ENCODE results near the gene WWOX. TPM values are rescaled to one million over a fixed set of nuclear protein-coding genes. Genes with fewer than 3 reads are reported as not detected.

Gene WWOX
- total and polyA plus RNA-seq, 2 of the 13 experiments (the other 11 are each of a cell fraction or from before 2014, with no cell fraction given) = 9.1 to 37.4 TPM

DNA sequence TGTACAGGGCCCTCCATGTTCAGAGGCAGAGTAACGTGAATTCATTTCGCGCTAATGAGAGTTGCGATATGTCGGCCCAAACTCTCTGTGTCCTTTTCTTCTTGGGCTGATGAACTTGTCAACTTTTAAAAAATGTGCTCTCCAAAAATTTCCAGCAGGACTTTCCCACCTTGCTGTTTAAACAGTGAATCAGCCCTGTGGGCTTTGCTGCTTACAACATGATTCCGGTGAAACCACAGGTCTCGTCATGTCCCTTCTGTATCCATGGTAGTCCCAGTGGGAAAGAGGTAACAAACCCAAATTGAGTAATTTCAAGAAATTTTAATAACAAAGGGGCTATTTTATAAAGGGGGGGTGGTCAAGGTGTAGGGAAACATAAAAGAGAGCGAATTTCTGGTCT is 888.2 kb downstream of the WWOX start (continued):
- TF ChIP-seq, protein P1, sequence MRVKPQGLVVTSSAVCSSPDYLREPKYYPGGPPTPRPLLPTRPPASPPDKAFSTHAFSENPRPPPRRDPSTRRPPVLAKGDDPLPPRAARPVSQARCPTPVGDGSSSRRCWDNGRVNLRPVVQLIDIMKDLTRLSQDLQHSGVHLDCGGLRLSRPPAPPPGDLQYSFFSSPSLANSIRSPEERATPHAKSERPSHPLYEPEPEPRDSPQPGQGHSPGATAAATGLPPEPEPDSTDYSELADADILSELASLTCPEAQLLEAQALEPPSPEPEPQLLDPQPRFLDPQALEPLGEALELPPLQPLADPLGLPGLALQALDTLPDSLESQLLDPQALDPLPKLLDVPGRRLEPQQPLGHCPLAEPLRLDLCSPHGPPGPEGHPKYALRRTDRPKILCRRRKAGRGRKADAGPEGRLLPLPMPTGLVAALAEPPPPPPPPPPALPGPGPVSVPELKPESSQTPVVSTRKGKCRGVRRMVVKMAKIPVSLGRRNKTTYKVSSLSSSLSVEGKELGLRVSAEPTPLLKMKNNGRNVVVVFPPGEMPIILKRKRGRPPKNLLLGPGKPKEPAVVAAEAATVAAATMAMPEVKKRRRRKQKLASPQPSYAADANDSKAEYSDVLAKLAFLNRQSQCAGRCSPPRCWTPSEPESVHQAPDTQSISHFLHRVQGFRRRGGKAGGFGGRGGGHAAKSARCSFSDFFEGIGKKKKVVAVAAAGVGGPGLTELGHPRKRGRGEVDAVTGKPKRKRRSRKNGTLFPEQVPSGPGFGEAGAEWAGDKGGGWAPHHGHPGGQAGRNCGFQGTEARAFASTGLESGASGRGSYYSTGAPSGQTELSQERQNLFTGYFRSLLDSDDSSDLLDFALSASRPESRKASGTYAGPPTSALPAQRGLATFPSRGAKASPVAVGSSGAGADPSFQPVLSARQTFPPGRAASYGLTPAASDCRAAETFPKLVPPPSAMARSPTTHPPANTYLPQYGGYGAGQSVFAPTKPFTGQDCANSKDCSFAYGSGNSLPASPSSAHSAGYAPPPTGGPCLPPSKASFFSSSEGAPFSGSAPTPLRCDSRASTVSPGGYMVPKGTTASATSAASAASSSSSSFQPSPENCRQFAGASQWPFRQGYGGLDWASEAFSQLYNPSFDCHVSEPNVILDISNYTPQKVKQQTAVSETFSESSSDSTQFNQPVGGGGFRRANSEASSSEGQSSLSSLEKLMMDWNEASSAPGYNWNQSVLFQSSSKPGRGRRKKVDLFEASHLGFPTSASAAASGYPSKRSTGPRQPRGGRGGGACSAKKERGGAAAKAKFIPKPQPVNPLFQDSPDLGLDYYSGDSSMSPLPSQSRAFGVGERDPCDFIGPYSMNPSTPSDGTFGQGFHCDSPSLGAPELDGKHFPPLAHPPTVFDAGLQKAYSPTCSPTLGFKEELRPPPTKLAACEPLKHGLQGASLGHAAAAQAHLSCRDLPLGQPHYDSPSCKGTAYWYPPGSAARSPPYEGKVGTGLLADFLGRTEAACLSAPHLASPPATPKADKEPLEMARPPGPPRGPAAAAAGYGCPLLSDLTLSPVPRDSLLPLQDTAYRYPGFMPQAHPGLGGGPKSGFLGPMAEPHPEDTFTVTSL (CRISPR knock-in tag; IDR thresholded peaks at IDR 0.05; ENCODE audit: borderline replicate concordance) = 0 out of 2 replicates have a peak, but pooled peaks have one; percentile 47
- TF ChIP-seq HOXA9 (CRISPR knock-in tag; IDR thresholded peaks at IDR 0.05; ENCODE audit: borderline replicate concordance) (no peak), EHMT2 (IDR thresholded peaks at IDR 0.05; ENCODE audit: borderline replicate concordance, low read depth, low read length) (0 out of 2 replicates have a peak, but pooled peaks have one; percentile 3), ZNF530 (CRISPR knock-in tag; IDR thresholded peaks at IDR 0.05; ENCODE audit: low read depth) (no peak), ZBTB1 (CRISPR knock-in tag; IDR thresholded peaks at IDR 0.05; ENCODE audit: borderline replicate concordance) (no peak)

DNA sequence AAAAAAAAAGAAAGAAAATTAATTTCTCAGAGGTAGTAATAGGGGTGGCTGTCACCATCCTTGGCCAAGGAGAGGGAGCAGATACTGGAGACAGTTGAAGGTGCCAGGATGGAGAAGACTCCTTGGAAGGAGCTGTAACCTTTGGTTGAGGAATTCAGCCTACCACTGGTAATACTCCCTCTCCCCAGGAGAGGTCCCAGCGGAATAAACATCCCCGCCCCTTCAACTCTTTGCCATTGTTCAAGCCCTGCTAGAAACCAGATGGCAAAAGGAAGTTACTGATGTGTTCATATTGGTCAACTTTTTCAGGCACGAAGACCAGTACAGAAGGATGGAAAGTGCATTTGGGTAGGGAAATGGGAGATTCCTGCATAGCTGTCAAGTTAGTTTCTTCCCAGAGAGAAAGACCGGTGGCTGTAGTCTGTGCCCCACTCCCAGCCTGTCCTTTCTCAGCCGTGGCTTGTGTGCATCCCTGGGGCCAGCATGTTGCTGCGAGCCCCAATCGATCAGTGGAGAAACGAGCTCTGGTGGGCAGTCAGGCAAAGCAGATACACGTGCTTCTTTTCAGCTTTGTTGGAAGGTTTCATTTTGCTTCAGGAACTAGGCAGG is 889.0 kb downstream of the WWOX start:
- Histone ChIP-seq H3K4me2 (ENCODE audit: low read depth, low read length) (no peak overlapping the region), H3K27me3 (ENCODE audit: control insufficient read depth in 1 of 2, insufficient read depth in 2 of 2, low read length in 2 of 2) (no peaks in the 10 kb centered on the region), H3K9me3 (ENCODE audit: low read length) (no peaks in the 10 kb centered on the region), H3K4me1 (ENCODE audit: insufficient read depth, low read length) (peaks cover 73% of the 10 kb centered on the region), H3K27ac (ENCODE audit: extremely low read length, insufficient read depth, low read length) (no peak overlapping the region), H3K4me3 (replicated peaks in 1 of 3; ENCODE audit: insufficient read depth in 1 of 3, low read depth in 2 of 3, low read length in 3 of 3) (no peak overlapping the region), H2AFZ (ENCODE audit: low read length) (no peak overlapping the region), H3K9ac (ENCODE audit: insufficient read depth, low read depth, low read length) (no peak overlapping the region), H3K36me3 (replicated peaks in 1 of 2; ENCODE audit: control insufficient read depth in 1 of 2, insufficient read depth in 2 of 2, low read length in 2 of 2) (no peaks in the 10 kb centered on the region), H3K79me2 (ENCODE audit: insufficient read depth, low read length) (no peaks in the 10 kb centered on the region), H4K20me1 (ENCODE audit: insufficient read depth, low read length) (no peaks in the 10 kb centered on the region)
- DNase-seq (ENCODE audit: low spot score) (no peak), ATAC-seq (no peak), FAIRE-seq (no peak)
- ChIA-PET POLR2A (no interaction called here), CTCF (ENCODE audit: low intra/inter-chr PET ratio, low total read pairs) (no interaction called here)
- BruUV-seq (replicated peaks) = no TSS peak
- in situ Hi-C loops (cut with HindIII; ENCODE audit: extremely low pct_ligation_motif_present, low pct_unique_long_range_greater_than_20kb) (no loop called here), intact Hi-C loops (cut with micrococcal nuclease; ENCODE audit: unreplicated experiment) (no loop called here)
- 71% methylated on average over 9 of the region's 9 CpGs for WGBS (ENCODE audit: low lambda C conversion rate)
- TF ChIP-seq, protein P2, sequence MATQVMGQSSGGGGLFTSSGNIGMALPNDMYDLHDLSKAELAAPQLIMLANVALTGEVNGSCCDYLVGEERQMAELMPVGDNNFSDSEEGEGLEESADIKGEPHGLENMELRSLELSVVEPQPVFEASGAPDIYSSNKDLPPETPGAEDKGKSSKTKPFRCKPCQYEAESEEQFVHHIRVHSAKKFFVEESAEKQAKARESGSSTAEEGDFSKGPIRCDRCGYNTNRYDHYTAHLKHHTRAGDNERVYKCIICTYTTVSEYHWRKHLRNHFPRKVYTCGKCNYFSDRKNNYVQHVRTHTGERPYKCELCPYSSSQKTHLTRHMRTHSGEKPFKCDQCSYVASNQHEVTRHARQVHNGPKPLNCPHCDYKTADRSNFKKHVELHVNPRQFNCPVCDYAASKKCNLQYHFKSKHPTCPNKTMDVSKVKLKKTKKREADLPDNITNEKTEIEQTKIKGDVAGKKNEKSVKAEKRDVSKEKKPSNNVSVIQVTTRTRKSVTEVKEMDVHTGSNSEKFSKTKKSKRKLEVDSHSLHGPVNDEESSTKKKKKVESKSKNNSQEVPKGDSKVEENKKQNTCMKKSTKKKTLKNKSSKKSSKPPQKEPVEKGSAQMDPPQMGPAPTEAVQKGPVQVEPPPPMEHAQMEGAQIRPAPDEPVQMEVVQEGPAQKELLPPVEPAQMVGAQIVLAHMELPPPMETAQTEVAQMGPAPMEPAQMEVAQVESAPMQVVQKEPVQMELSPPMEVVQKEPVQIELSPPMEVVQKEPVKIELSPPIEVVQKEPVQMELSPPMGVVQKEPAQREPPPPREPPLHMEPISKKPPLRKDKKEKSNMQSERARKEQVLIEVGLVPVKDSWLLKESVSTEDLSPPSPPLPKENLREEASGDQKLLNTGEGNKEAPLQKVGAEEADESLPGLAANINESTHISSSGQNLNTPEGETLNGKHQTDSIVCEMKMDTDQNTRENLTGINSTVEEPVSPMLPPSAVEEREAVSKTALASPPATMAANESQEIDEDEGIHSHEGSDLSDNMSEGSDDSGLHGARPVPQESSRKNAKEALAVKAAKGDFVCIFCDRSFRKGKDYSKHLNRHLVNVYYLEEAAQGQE (IDR thresholded peaks at IDR 0.05; ENCODE audit: borderline replicate concordance in 1 of 2, low read depth in 1 of 2, low read length in 2 of 2) = no peak
- no peak for TF ChIP-seq ZFP36L2 (CRISPR knock-in tag; IDR thresholded peaks at IDR 0.05)
- TF ChIP-seq REL (CRISPR knock-in tag; conservative IDR thresholded peaks at IDR 0.05) = no peak
